DMS 273 treated with DMSO at 0.1 percent for 48 hours (cell line): Measurements from ENCODE around the gene PCDHGA2.
"Not testable (repeated sequence)": the region's sequence is repeated elsewhere in the genome, so short reads cannot be mapped to it uniquely, and the experiment has no call there.

Source experiments
- DNase-seq: peaks from one replicate; lab custom pipeline; 2025; lab: John Stamatoyannopoulos, UW

PCDHGA2 gene

DNA sequence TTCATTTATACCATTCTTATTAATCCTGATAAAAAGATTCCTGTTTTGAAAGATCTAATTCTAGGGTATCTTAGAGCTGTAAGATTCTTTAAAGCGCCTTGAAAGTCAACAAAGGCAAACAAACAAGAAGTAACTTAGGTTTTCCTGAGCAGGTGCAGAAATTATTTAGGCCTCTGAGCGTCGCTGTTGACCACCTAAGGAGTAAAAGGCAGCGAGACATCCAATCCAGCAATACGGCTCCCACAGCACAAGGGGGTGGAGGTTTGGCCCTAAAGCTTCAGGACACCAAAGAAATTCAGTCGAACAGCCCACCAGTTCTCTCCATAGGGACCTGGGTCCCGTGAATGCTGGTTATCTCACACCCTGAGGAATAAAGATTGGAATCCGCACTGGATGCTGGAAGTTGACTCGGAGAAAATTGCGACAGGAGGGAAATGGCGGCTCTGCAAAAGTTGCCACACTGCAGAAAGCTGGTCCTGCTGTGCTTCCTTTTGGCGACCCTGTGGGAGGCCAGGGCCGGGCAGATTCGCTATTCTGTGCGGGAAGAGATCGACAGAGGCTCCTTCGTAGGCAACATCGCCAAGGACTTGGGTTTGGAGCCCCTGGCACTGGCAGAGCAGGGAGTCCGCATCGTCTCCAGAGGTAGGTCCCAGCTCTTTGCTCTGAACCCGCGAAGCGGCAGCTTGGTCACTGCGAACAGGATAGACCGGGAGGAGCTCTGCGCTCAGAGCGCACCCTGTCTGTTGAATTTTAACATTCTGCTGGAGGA, at the start of gene PCDHGA2:
Gene PCDHGA2, plus strand, starts transcription at position 223 of the 769 bp plus-strand sequence.
- DNase-seq, result no peak

DNA sequence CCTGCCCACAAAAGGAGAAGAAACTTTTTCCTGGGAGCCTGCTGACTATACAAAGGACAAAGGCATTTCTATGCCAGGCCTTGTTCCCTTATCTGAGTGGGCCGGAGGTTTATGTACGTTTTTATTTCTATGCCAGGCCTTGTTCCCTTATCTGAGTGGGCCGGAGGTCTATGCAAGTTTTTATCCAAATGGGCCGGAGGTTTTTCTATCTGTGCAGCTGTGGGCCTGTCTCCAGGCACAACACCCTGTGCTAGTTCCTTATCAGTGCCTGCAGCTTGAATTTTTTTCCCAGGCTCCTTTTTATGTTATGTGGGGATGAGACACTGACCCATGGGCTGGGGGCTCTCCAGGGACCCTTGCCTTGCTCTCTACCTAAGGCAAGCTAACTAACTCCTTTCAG, 40.2 kb upstream of the PCDHGA2 start:
- DNase-seq, result no peak

DNA sequence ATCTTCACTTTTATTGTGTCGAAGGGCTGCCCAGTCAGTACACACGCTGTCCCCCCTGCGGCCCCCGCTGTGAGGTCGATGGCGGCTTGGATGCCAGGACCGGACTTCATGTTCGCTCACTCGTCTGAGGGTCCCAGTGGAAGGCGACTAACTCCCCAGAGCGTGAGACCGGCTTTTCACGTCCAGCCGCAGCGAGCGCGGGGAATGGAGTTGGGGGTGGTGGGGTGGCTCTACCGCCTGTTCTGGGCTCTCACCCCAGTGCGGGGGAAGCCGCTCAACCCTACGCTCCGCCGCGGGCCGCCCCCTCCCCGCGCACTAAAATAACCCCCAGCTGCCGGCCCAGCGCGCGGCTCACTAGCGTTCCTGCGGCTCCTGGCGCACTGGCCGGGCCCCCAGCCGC, 34.8 kb upstream of the PCDHGA2 start, which contains the start of gene SLC25A2:
Gene SLC25A2, minus strand, starts transcription at position 294 of the 400 bp plus-strand sequence. Its CDS starts 184 bp downstream, at position 110.
- no peak for DNase-seq

DNA sequence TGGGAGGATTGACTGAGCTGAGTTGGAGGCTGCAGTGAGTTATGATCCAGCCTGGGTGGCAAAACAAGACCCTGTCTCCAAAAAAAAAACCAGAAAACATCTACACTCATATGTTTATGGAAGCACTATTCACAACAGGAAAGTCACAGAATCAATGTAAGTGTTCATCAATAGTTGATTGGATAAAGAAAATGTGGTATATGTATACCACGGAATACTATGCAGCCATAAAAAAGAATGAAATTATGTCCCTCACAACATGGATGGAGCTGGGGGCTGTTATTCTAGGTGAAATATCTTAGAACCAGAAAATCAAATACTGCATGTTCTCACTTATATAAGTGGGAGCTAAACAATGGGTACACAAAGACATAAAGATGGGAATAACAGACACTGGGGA, 31.9 kb upstream of the PCDHGA2 start:
- DNase-seq, result no peak

DNA sequence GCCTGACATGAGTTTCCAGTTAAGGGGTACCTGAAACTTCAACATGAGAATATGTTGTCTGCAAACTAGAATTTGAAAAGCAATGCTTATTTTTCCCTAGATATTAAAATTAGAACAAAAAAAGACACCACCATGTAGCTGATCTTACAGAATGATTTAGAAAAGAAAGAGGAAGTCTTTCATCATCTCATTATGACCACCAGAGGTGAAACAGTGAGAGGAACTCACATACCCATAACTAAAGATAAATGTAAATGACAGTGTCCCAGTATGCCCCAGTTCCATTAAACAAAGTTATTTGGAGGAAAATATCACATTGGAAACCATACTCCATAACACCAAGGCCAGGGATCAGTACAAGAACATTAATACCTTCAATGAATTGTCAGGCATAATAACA, 24.8 kb upstream of the PCDHGA2 start:
- DNase-seq, result no peak

DNA sequence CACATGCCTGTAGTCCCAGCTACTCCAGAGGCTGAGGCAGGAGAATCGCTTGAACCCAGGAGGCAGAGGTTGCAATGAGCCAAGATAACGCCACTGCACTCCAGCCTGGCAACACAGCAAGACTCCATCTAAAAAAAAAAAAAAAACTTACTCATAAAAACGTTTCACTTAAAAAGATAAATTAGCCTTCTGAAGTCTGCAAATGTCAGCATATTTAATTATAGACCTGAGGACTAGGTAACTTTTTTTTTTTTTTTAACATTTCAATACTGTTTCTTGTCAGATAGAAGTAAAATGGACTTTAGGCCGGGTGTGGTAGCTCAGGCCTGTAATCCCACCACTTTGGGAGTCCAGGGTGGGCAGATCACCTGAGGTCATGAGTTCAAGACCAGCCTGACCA, 21.6 kb upstream of the PCDHGA2 start:
- DNase-seq, result not testable (repeated sequence)

DNA sequence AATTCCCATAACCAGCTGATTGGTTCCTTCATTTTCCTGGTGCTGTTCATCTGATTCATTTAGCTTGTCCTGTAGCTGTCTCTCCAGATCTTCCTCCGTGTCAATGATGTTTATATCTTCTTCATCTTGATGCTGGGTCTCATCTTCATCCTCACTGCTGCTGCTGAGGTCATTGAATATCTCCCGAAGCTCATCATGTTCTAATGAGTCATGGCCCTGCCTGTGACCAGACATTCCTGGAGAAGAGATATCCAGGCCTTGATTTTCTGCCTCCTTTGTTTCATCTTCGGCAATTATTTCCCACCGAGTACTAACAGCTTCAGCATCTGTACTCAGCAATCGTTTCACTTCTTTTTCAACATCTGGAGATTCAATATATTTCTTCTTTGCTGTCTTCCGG, 19.4 kb upstream of the PCDHGA2 start:
- no peak for DNase-seq

DNA sequence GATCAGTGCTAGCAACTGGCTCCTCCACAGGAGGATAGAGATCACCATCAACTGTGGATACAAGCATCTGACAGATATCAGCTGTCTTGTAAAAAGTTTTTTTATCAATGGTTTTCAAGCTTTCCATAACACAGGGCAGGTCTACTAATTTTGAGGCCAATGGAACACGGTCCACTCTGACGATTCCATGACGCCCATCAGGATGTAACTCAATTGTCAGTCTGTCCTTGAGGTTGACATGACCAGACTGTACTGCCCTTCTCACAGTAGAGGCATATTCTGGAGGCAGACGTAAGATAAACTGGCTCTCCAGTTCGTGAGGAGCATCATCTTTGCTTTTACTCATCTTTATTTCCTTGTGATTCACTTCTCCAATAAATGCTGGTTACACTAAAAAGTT, 18.9 kb upstream of the PCDHGA2 start:
- DNase-seq, result no peak

DNA sequence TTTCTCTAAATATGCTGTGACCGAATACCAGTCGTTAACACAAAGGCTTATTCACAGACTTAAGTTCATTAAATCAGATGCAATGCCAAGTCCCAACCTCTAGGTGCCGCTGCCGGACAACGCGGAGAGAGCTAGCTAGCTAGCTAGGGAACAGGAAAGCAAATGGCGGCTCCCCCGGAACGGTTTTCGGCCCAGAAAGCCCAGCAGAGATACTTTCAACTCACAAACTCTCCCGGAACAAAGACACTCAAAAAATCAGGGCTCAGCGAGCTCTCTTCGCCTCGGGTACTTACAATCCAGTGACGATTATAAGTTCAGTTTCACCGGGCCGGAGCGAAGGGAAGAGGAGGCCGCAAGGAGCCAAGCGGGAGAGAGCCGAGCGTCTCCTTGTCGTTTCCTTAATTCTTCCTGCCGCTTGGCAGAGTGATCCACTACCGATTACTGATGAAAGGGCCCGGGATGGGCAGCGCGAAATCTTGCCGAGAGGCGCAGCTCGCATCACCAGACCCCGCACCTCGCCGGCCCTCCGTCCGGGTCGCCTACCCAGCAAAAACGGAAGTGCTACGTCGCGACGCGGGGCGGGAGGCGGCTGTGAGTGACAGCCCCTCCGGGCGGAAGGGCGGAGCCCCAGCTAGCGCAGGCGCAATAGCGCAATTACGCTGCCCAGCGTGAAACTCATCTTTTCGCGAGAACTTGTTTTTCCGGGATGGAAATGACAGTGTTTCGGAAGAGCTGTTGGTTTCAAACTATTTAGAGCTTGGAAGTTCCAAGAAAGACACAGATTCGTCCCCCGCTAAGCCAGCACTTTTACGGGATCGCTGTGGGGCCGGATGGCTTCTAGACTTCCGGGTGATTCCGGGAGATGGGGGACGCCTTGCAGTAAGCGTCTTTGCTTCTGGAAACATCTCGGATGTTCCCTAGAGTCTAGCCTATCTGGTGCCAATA, 18.1 kb upstream of the PCDHGA2 start, which contains the start of gene TAF7:
Gene TAF7, minus strand, starts transcription at position 560 of the 945 bp plus-strand sequence. CDS start 740 bp downstream, outside the sequence.
- peak; percentile 80 for DNase-seq

DNA sequence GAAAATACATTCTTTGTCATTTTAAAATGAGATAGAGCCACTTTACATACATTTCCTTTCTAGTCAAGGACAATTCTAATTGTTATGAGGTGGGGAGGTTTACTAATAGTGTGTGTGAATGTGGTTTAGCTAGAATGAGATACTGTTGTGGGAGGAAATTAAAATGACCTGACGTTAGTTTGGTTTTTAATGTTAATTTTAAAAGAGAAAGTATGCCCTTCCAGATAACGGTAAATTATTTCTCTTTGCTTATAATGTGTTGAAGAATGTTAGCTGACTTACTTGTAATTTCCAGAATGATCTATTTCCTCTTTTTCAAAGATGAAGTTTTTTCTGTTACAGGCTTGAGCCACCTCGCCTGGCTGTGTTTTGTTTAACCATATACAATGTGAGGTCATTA, 16.3 kb upstream of the PCDHGA2 start:
- no peak for DNase-seq

DNA sequence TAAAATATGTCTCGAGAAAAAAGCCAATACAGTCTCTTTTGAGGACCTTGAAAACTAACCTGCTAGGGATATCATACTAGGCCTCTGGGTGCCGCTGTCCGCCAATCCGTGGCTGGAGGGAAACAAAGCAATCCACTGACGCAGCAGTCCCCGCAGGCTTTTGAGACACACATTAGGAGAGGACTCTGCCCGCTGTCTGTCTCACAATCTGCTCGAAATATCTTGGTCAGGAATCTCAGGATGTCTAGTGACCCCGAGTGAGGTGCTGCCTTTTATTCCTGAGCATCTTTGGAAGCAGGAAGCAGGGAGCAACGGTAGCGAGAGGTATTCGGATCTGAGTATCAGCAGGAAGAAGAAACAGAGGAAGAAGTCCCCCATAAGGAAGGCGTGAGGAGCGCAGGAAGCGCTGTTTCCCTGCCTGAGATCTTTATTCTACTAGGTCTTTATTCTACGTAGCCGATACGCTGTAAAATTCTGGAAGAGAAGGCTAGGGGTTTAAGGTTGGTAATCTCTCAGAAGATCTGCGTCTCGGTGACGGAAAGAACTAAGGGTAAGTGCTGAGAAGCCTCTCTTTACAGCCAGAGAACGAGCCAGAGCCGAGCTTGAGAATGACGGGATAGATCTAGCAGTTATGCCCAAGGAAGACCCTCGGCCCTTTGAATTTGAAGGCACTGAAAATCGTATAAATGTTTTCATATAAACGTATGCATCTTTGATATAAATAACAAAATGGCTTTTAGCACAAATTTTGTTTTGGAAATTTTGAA, 12.3 kb upstream of the PCDHGA2 start:
- no peak for DNase-seq

DNA sequence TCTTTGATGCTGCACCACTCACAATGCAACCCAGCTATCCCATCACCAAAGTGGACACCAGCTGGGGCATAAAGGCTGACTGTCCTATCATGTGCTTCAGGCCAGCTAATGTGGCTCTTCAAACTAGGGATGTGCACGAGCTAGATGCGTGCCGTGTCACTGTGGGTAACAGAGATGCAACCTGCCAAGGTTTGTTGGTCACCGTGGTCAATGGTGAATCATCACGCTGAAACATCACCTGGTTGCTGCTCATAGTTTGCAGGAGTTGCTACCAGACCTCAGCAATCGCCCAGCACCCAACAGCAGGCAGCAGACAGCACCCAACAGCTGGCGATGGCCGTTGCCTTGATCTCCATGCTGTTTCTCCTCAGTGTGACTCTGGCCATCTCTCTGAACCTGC, 10.3 kb upstream of the PCDHGA2 start:
- DNase-seq, result no peak

DNA sequence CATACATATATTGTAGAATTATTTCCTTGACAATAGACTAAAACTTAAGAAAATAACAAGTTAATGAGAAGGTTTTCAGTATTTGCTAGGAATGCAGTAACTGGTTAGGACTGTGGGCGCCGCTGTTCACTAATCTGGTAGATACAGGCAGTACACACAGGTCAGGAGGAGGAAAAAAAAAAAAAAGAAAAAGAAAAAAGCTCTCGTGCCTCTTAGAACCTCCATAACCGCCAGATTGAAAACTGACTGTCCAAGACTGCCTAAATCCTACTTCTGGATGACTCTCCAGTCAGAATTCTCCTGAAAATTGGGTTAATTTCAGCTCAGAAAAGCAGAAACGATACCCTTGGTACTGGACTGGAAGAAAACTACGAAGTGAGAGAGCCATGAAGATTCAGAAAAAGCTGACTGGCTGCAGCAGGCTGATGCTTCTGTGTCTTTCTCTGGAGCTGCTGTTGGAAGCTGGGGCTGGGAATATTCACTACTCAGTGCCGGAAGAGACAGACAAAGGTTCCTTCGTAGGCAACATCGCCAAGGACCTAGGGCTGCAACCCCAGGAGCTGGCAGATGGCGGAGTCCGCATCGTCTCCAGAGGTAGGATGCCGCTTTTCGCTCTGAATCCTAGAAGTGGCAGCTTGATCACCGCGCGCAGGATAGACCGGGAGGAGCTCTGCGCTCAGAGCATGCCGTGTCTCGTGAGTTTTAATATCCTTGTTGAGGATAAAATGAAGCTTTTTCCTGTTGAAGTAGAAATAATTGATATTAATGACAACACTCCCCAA, 8.1 kb upstream of the PCDHGA2 start, which contains the start of gene PCDHGA1:
Gene PCDHGA1, plus strand, starts transcription at position 216 of the 782 bp plus-strand sequence.
- DNase-seq, result peak; percentile 41

DNA sequence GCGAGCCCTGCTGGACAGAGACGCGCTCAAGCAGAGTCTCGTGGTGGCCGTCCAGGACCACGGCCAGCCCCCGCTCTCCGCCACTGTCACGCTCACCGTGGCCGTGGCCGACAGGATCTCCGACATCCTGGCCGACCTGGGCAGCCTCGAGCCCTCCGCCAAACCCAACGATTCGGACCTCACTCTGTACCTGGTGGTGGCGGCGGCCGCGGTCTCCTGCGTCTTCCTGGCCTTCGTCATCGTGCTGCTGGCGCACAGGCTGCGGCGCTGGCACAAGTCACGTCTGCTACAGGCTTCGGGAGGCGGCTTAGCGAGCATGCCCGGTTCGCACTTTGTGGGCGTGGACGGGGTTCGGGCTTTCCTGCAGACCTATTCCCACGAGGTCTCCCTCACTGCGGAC, 6.0 kb upstream of the PCDHGA2 start:
- not testable (repeated sequence) for DNase-seq

DNA sequence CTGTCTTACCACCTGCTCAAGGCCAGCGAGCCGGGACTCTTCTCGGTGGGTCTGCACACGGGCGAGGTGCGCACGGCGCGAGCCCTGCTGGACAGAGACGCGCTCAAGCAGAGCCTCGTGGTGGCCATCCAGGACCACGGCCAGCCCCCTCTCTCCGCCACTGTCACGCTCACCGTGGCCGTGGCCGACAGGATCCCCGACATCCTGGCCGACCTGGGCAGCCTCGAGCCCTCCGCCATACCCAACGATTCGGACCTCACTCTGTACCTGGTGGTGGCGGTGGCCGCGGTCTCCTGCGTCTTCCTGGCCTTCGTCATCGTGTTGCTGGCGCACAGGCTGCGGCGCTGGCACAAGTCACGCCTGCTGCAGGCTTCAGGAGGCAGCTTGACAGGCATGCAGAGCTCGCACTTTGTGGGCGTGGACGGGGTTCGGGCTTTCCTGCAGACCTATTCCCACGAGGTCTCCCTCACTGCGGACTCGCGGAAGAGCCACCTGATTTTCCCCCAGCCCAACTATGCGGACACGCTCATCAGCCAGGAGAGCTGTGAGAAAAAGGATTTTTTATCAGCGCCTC, 2.3 kb downstream of the PCDHGA2 start:
- DNase-seq, result not testable (repeated sequence)

DNA sequence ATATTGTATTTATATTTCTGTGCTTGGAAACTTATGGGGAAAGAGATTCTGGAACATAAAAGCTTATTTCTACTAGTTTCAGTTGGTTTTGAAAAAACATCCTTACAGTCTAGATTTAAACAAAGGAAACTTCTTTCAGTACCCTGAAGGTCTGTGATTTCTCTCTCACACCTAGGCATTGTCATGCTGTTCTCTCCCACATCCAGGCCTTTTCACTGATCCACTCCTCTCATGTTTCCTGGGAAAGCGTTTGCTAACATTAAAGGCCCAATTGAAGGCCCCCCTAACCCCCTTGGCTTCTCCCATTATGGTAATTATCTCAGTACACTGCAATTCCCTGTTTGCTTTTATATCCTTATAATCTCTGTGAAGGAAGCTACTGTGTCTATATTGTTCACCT, 4.2 kb downstream of the PCDHGA2 start:
- DNase-seq, result no peak

DNA sequence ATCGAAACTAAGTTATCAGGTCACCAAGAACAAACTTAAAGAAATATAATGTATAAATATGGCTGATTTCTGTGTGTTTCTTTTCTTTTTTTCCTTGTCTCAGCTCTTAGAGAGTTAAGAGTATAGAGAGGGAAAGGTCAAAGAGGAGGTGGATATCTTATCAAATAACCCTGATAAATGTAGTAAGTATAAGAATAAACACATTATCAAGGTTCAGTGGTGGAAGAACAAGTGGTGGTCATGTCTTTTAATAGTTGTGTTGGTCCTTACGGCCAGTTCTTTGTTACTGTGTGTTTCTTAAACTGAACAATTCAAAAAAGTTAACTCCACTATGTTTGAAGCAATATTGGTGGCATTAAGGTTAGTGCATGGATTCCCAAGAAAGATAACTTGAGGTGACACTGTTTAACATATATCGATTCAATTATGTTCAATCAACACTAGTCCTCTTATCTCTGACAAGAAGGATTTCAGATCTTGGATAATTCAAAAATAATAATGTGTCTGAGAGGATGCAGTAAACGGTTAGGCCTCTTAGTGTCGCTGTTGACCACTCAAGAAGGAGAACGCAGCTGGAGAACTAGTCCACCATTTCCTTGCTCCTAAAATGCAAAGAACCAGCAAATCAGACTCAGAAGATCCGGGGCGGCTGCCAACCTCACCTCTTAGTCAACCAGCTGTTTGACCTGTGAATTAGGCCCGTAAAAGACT, 4.8 kb downstream of the PCDHGA2 start, which contains the start of gene PCDHGA3:
Gene PCDHGA3, plus strand, starts transcription at position 588 of the 711 bp plus-strand sequence. CDS start 205 bp downstream, outside the sequence.
- no peak for DNase-seq

DNA sequence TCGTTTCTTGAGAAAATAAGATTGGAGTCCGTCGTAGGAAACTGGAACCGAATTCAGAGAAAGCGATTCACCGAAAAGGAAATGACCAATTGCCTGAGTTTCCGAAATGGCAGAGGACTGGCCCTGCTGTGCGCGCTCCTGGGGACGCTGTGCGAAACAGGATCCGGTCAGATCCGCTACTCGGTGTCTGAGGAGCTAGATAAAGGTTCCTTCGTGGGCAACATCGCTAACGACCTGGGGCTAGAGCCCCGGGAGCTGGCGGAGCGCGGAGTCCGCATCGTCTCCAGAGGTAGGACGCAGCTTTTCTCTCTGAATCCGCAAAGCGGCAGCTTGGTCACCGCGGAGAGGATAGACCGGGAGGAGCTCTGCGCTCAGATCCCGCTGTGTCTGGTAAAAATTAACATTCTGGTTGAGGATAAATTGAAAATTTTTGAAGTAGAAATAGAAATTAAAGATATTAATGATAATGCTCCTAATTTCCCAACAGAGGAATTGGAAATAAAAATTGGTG, 5.4 kb downstream of the PCDHGA2 start:
- DNase-seq, result no peak

DNA sequence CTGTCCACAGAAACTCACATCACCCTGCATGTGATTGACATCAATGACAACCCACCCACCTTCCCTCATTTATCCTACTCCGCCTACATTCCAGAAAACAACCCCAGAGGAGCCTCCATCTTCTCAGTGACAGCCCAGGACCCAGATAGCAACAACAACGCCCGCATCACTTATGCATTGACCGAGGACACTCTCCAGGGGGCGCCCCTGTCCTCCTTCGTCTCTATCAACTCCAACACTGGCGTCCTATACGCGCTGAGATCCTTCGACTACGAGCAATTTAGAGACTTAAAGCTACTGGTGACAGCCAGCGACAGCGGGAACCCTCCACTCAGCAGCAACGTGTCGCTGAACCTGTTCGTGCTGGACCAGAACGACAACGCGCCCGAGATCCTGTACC, 6.8 kb downstream of the PCDHGA2 start:
- no peak for DNase-seq

DNA sequence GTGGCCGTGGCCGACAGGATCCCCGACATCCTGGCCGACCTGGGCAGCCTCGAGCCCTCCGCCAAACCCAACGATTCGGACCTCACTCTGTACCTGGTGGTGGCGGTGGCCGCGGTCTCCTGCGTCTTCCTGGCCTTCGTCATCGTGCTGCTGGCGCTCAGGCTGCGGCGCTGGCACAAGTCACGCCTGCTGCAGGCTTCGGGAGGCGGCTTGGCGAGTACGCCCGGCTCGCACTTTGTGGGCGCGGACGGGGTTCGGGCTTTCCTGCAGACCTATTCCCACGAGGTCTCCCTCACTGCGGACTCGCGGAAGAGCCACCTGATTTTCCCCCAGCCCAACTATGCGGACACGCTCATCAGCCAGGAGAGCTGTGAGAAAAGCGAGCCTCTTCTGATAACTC, 7.5 kb downstream of the PCDHGA2 start:
- not testable (repeated sequence) for DNase-seq
